HepG2 (cell line): ENCODE data around the gene CALML6. TPM values are rescaled to one million over a fixed set of nuclear protein-coding genes. Genes with fewer than 3 reads are reported as not detected.

Experiments used
- HDAC1 ChIP-seq: sonication (generic); formaldehyde crosslinking; IDR thresholded peaks from 2 replicates; pipeline ENCODE4 v1.5.1; 2020; ENCODE audit warnings: mild to moderate bottlenecking, missing genetic modification reagents
- HHEX ChIP-seq: IDR thresholded peaks from 2 replicates; pipeline ENCODE4 v1.6.1; 2016; ENCODE audit warnings: control low read depth
- NFE2L2 ChIP-seq: fragments of 150-350 bp; IDR thresholded peaks from 2 replicates; pipeline ENCODE4 v1.6.1; 2014; ENCODE audit warnings: low read length
- NR2F1 ChIP-seq, 2 experiments: fragments of 450-650 bp in 1 of 2; formaldehyde crosslinking in 1 of 2; IDR thresholded peaks; 2 replicates each; pipeline versions ENCODE4 v1.5.0 to v1.6.1; 2016 to 2020; ENCODE audit warnings: mild to moderate bottlenecking in 1 of 2, missing compliant biosample characterization in 1 of 2, missing genetic modification reagents in 1 of 2, moderate library complexity in 1 of 2
- POLR2G ChIP-seq: fragments of 200-400 bp; formaldehyde crosslinking; IDR thresholded peaks from 2 replicates; pipeline ENCODE4 v1.6.1; 2018; ENCODE audit warnings: mild to moderate bottlenecking, low read depth, low read length, moderate library complexity
- SRF ChIP-seq: IDR thresholded peaks from 2 replicates; pipeline ENCODE4 v1.6.1; 2011; ENCODE audit warnings: mild to moderate bottlenecking, low read depth, low read length, moderate library complexity
- ZFP36L1 ChIP-seq: sonication (generic); formaldehyde crosslinking; IDR thresholded peaks from 2 replicates; pipeline ENCODE4 v1.8.0; 2022; ENCODE audit warnings: mild to moderate bottlenecking, missing genetic modification reagents, moderate library complexity
- ZNF12 ChIP-seq: sonication (generic); formaldehyde crosslinking; IDR thresholded peaks from 2 replicates; pipeline ENCODE4 v1.5.0; 2020; ENCODE audit warnings: missing genetic modification reagents
- ZNF484 ChIP-seq: sonication (generic); formaldehyde crosslinking; IDR thresholded peaks from 2 replicates; pipeline ENCODE4 v1.5.1; 2020; ENCODE audit warnings: mild to moderate bottlenecking, low read depth, missing genetic modification reagents, borderline replicate concordance
- ZNF543 ChIP-seq: sonication (generic); formaldehyde crosslinking; IDR thresholded peaks from 2 replicates; pipeline ENCODE4 v1.4.0; 2020; ENCODE audit warnings: mild to moderate bottlenecking, missing genetic modification reagents
- ZNF552 ChIP-seq: sonication (generic); formaldehyde crosslinking; IDR thresholded peaks from 2 replicates; pipeline ENCODE4 v1.9.0; 2022; ENCODE audit warnings: missing genetic modification reagents, mild to moderate bottlenecking, borderline replicate concordance
- polyA plus RNA-seq, 8 experiments: library from polyadenylated mRNA; depleted of rRNA in 3 of 8; stranded (reverse) in 7 of 8; unstranded in 1 of 8; fragments of >200 nt; fragmentation: Illumina TruSeq in 4 of 8; extraction: Trizol in 4 of 8; gene quantifications; 2 replicates each; pipeline versions ENCODE4 v1.2.1 to v1.2.3, GENCODE V29; 2011 to 2016; ENCODE audit warnings: low read depth in 4 of 8, missing spikeins in 1 of 8, mixed read lengths in 1 of 8; ENCODE audit not compliant: insufficient read depth in 1 of 8
- total RNA-seq, 5 experiments: library from RNA; depleted of rRNA; stranded (reverse); fragments of >200 nt; fragmentation: Illumina TruSeq; extraction: Trizol; gene quantifications; 2 replicates each; pipeline ENCODE4 v1.2.3, GENCODE V29; 2016; ENCODE audit warnings: low read depth in 1 of 5
- TF ChIP-seq, protein P1 (sequence below): sonication (generic); formaldehyde crosslinking; IDR thresholded peaks from 2 replicates; pipeline ENCODE4 v1.8.0; 2023; ENCODE audit warnings: mild to moderate bottlenecking, missing genetic modification reagents
- TF ChIP-seq, protein P2 (sequence below): sonication (generic); formaldehyde crosslinking; IDR thresholded peaks from 2 replicates; pipeline ENCODE4 v1.5.1; 2020; ENCODE audit warnings: mild to moderate bottlenecking, moderate library complexity, missing genetic modification reagents
- TF ChIP-seq, protein P3 (sequence below): sonication (generic); formaldehyde crosslinking; IDR thresholded peaks from 2 replicates; pipeline ENCODE4 v1.5.0; 2020; ENCODE audit warnings: mild to moderate bottlenecking, missing genetic modification reagents
- TF ChIP-seq, protein P4 (sequence below): sonication (generic); formaldehyde crosslinking; IDR thresholded peaks from 2 replicates; pipeline ENCODE4 v1.5.1; 2020; ENCODE audit warnings: mild to moderate bottlenecking, missing genetic modification reagents, moderate library complexity
- TF ChIP-seq, protein P5 (sequence below): sonication (generic); formaldehyde crosslinking; IDR thresholded peaks from 2 replicates; pipeline ENCODE4 v1.9.0; 2021; ENCODE audit warnings: missing genetic modification reagents, borderline replicate concordance

Gene CALML6
- total and polyA plus RNA-seq, 2 of the 13 experiments (the other 11 are each of a cell fraction or from before 2014, with no cell fraction given): 0.11 to 0.12 TPM

DNA sequence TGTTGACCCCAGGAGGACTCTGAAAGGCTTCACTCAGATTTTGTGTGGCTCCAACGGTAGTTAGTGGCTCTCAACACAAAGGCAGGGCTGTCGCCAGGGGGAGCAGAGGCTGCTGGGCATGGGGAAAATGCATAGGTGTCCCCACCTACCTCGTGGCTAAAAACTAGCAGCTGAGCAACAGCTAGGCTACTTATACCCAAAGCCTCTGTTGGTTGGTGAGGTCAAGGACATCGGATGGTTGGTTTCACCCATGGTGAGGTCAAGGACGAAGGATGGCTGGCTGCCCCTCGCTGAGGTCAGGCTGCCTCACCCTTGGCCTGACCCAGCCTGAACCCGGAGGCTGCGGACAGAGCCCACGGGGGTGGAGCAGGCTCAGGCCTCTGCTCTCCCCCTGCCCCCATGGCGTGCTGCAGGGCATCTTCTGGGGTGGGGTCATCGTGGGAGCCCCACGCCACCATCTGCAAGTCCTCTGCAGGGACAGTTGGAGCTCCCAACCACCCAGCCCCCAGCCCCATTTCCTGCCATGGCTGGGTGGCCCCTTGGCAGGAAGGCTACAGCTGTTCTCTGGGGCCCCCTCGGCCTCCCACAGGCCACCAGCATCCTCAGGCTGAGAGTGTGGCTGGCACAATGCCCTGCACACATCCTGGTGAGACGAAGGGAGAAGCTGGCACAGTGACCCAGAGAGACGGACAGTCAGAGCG is 15.6 kb upstream of the CALML6 start (continued):
- TF ChIP-seq, protein P1, sequence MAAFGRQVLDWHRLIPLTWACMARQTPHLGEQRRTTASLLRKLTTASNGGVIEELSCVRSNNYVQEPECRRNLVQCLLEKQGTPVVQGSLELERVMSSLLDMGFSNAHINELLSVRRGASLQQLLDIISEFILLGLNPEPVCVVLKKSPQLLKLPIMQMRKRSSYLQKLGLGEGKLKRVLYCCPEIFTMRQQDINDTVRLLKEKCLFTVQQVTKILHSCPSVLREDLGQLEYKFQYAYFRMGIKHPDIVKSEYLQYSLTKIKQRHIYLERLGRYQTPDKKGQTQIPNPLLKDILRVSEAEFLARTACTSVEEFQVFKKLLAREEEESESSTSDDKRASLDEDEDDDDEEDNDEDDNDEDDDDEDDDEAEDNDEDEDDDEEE (CRISPR knock-in tag): no peak
- TF ChIP-seq, protein P2, sequence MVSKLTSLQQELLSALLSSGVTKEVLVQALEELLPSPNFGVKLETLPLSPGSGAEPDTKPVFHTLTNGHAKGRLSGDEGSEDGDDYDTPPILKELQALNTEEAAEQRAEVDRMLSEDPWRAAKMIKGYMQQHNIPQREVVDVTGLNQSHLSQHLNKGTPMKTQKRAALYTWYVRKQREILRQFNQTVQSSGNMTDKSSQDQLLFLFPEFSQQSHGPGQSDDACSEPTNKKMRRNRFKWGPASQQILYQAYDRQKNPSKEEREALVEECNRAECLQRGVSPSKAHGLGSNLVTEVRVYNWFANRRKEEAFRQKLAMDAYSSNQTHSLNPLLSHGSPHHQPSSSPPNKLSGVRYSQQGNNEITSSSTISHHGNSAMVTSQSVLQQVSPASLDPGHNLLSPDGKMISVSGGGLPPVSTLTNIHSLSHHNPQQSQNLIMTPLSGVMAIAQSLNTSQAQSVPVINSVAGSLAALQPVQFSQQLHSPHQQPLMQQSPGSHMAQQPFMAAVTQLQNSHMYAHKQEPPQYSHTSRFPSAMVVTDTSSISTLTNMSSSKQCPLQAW (CRISPR knock-in tag): no peak
- TF ChIP-seq NFE2L2: no peak
- no peak for TF ChIP-seq ZFP36L1 (CRISPR knock-in tag)
- no peak for TF ChIP-seq SRF
- no peak for TF ChIP-seq POLR2G
- TF ChIP-seq ZNF12 (CRISPR knock-in tag): no peak
- TF ChIP-seq, protein P3, sequence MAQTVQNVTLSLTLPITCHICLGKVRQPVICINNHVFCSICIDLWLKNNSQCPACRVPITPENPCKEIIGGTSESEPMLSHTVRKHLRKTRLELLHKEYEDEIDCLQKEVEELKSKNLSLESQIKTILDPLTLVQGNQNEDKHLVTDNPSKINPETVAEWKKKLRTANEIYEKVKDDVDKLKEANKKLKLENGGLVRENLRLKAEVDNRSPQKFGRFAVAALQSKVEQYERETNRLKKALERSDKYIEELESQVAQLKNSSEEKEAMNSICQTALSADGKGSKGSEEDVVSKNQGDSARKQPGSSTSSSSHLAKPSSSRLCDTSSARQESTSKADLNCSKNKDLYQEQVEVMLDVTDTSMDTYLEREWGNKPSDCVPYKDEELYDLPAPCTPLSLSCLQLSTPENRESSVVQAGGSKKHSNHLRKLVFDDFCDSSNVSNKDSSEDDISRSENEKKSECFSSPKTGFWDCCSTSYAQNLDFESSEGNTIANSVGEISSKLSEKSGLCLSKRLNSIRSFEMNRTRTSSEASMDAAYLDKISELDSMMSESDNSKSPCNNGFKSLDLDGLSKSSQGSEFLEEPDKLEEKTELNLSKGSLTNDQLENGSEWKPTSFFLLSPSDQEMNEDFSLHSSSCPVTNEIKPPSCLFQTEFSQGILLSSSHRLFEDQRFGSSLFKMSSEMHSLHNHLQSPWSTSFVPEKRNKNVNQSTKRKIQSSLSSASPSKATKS (CRISPR knock-in tag): no peak
- peak in 1 of 2 experiments; percentile 15; a peak in 1 of 4 replicates for TF ChIP-seq NR2F1 (CRISPR knock-in tag; IDR thresholded peaks at IDR 0.05)
- TF ChIP-seq, protein P4, sequence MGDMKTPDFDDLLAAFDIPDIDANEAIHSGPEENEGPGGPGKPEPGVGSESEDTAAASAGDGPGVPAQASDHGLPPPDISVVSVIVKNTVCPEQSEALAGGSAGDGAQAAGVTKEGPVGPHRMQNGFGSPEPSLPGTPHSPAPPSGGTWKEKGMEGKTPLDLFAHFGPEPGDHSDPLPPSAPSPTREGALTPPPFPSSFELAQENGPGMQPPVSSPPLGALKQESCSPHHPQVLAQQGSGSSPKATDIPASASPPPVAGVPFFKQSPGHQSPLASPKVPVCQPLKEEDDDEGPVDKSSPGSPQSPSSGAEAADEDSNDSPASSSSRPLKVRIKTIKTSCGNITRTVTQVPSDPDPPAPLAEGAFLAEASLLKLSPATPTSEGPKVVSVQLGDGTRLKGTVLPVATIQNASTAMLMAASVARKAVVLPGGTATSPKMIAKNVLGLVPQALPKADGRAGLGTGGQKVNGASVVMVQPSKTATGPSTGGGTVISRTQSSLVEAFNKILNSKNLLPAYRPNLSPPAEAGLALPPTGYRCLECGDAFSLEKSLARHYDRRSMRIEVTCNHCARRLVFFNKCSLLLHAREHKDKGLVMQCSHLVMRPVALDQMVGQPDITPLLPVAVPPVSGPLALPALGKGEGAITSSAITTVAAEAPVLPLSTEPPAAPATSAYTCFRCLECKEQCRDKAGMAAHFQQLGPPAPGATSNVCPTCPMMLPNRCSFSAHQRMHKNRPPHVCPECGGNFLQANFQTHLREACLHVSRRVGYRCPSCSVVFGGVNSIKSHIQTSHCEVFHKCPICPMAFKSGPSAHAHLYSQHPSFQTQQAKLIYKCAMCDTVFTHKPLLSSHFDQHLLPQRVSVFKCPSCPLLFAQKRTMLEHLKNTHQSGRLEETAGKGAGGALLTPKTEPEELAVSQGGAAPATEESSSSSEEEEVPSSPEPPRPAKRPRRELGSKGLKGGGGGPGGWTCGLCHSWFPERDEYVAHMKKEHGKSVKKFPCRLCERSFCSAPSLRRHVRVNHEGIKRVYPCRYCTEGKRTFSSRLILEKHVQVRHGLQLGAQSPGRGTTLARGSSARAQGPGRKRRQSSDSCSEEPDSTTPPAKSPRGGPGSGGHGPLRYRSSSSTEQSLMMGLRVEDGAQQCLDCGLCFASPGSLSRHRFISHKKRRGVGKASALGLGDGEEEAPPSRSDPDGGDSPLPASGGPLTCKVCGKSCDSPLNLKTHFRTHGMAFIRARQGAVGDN (CRISPR knock-in tag): peak; percentile 59
- TF ChIP-seq ZNF552 (CRISPR knock-in tag): no peak
- no peak for TF ChIP-seq ZNF543 (CRISPR knock-in tag)
- TF ChIP-seq HDAC1 (CRISPR knock-in tag): no peak
- TF ChIP-seq, protein P5, sequence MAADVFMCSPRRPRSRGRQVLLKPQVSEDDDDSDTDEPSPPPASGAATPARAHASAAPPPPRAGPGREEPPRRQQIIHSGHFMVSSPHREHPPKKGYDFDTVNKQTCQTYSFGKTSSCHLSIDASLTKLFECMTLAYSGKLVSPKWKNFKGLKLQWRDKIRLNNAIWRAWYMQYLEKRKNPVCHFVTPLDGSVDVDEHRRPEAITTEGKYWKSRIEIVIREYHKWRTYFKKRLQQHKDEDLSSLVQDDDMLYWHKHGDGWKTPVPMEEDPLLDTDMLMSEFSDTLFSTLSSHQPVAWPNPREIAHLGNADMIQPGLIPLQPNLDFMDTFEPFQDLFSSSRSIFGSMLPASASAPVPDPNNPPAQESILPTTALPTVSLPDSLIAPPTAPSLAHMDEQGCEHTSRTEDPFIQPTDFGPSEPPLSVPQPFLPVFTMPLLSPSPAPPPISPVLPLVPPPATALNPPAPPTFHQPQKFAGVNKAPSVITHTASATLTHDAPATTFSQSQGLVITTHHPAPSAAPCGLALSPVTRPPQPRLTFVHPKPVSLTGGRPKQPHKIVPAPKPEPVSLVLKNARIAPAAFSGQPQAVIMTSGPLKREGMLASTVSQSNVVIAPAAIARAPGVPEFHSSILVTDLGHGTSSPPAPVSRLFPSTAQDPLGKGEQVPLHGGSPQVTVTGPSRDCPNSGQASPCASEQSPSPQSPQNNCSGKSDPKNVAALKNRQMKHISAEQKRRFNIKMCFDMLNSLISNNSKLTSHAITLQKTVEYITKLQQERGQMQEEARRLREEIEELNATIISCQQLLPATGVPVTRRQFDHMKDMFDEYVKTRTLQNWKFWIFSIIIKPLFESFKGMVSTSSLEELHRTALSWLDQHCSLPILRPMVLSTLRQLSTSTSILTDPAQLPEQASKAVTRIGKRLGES (CRISPR knock-in tag): no peak
- TF ChIP-seq ZNF484: no peak
- TF ChIP-seq HHEX: no peak
